GM12878 (cell line): Measurements from ENCODE around the gene OR8A1. TPM values are rescaled to one million over a fixed set of nuclear protein-coding genes. Genes with fewer than 3 reads are reported as not detected.

Experiments
- ATAC-seq: fragments of 200-7000 bp; cut with Tn5 transposase; 3 replicates; pipeline ENCODE4 v1.9.1; 2020; ENCODE audit warnings: mild to moderate bottlenecking, moderate library complexity
- BruUV-seq: library from RNA; stranded (reverse); fragments of 400-500 nt; replicated peaks from 2 replicates; lab custom pipeline; 2021; lab: Mats Ljungman, UMichigan
- CTCF ChIA-PET: fragments of 300-600 bp; sonication (Branson Sonifier 250); formaldehyde crosslinking; extraction: SDS; loops from one replicate; lab custom pipeline; 2021; ENCODE audit warnings: inconsistent platforms; lab: Yijun Ruan, JAX
- POLR2A ChIA-PET: fragments of 350-600 bp; formaldehyde crosslinking; extraction: SDS; loops from one replicate; lab custom pipeline; 2021; ENCODE audit warnings: inconsistent platforms; lab: Charles Lee
- RAD21 ChIA-PET: fragments of 300-600 bp; sonication (Branson Sonifier 250); formaldehyde crosslinking; loops from one replicate; lab custom pipeline; 2023; ENCODE audit warnings: antibody characterized with exemption; ENCODE audit not compliant: unreplicated experiment; lab: Charles Lee
- SMC1A ChIA-PET: fragments of 300-600 bp; sonication (Branson Sonifier 250); formaldehyde crosslinking; loops from one replicate; lab custom pipeline; 2023; ENCODE audit not compliant: unreplicated experiment, uncharacterized antibody; lab: Charles Lee
- DNase-seq: peaks from one replicate; pipeline ENCODE4 v3.0.0-alpha.2; 2011; ENCODE audit warnings: low read depth, low spot score
- FAIRE-seq: peaks from 3 replicates; lab custom pipeline; 2011; peaks lifted over from hg19 to GRCh38; lab: Jason Lieb, UNC
- H2AFZ ChIP-seq: 2 replicates; pipeline ENCODE4 v1.6.0; 2011; ENCODE audit warnings: low read depth, low read length, control low read depth; ENCODE audit not compliant: control insufficient read depth
- H3K27ac ChIP-seq: 2 replicates; pipeline ENCODE4 v1.5.1; 2011; ENCODE audit warnings: control low read depth; ENCODE audit not compliant: control insufficient read depth, insufficient read depth
- H3K27me3 ChIP-seq, 2 experiments: replicated peaks in 1 of 2; 2 replicates each; pipeline versions ENCODE4 v1.6.0 to v1.6.1; 2011; ENCODE audit warnings: low read length in 1 of 2; ENCODE audit not compliant: control insufficient read depth in 2 of 2, insufficient read depth in 2 of 2
- H3K36me3 ChIP-seq, 2 experiments: 2 replicates each; pipeline ENCODE4 v1.5.1; 2011; ENCODE audit warnings: low read length in 1 of 2; ENCODE audit not compliant: control insufficient read depth in 2 of 2, insufficient read depth in 2 of 2
- H3K4me1 ChIP-seq: 2 replicates; pipeline ENCODE4 v1.6.1; 2011; ENCODE audit warnings: mild to moderate bottlenecking, low read length, moderate library complexity, mixed read lengths; ENCODE audit not compliant: control insufficient read depth, insufficient read depth
- H3K4me2 ChIP-seq: 2 replicates; pipeline ENCODE4 v1.6.0; 2011; ENCODE audit warnings: control low read depth; ENCODE audit not compliant: control insufficient read depth, insufficient read depth
- H3K4me3 ChIP-seq: fragments of 200-600 bp; sonication (generic); 2 replicates; pipeline ENCODE4 v1.5.1; 2016
- H3K79me2 ChIP-seq: 2 replicates; pipeline ENCODE4 v1.6.0; 2011; ENCODE audit warnings: low read length; ENCODE audit not compliant: control insufficient read depth, insufficient read depth
- H3K9ac ChIP-seq: 2 replicates; pipeline ENCODE4 v1.8.0; 2011; ENCODE audit warnings: low read length, control low read depth, mixed read lengths; ENCODE audit not compliant: control insufficient read depth, insufficient read depth
- H3K9me3 ChIP-seq: replicated peaks from 3 replicates; pipeline ENCODE4 v1.5.1; 2011; ENCODE audit warnings: mild to moderate bottlenecking, low read length; ENCODE audit not compliant: control insufficient read depth, insufficient read depth
- H4K20me1 ChIP-seq: 2 replicates; pipeline ENCODE4 v1.6.0; 2011; ENCODE audit not compliant: control insufficient read depth, insufficient read depth
- ATF3 ChIP-seq: IDR thresholded peaks from 2 replicates; pipeline ENCODE4 v1.6.1; 2011; ENCODE audit warnings: low read depth, mild to moderate bottlenecking, low read length, moderate library complexity, borderline replicate concordance; ENCODE audit errors: extremely low read depth
- BHLHE40 ChIP-seq, 2 experiments: fragments of 450-650 bp in 1 of 2; IDR thresholded peaks; 2 replicates each; pipeline ENCODE4 v1.6.1; 2011 to 2017; ENCODE audit warnings: low read depth in 2 of 2, borderline replicate concordance in 1 of 2, improper control_type of control experiment in 1 of 2, low read length in 1 of 2, mild to moderate bottlenecking in 1 of 2
- CTCF ChIP-seq, 3 experiments: IDR thresholded peaks in 2 of 3; conservative IDR thresholded peaks in 1 of 3; 2 replicates each; pipeline ENCODE4 v1.5.1; 2011; ENCODE audit warnings: low read depth in 3 of 3, low read length in 3 of 3, mild to moderate bottlenecking in 3 of 3, control low read depth in 2 of 3, moderate library complexity in 2 of 3, inconsistent platforms in 1 of 3, mixed read lengths in 1 of 3; ENCODE audit not compliant: control insufficient read depth in 2 of 3, insufficient read depth in 1 of 3; ENCODE audit errors: extremely low read depth in 1 of 3
- HDAC6 ChIP-seq: fragments of 200-600 bp; sonication (generic); IDR thresholded peaks from one replicate; pipeline ENCODE4 v1.8.0; 2017; ENCODE audit warnings: antibody characterized with exemption; ENCODE audit not compliant: unreplicated experiment
- IKZF2 ChIP-seq, 2 experiments: fragments of 450-650 bp; IDR thresholded peaks; 2 replicates each; pipeline ENCODE4 v1.6.1; 2017; ENCODE audit warnings: mild to moderate bottlenecking in 2 of 2, moderate library complexity in 2 of 2
- MXI1 ChIP-seq: fragments of 150-350 bp; IDR thresholded peaks from 2 replicates; pipeline ENCODE4 v1.6.1; 2011; ENCODE audit warnings: low read depth, mild to moderate bottlenecking, inconsistent platforms, low read length, improper control_type of control experiment
- MYC ChIP-seq: IDR thresholded peaks from 2 replicates; pipeline ENCODE4 v1.6.1; 2011; ENCODE audit warnings: mild to moderate bottlenecking, low read length, moderate library complexity, inconsistent platforms; ENCODE audit not compliant: insufficient read depth, insufficient replicate concordance, insufficient read length, severe bottlenecking
- NFYB ChIP-seq: IDR thresholded peaks from 2 replicates; pipeline ENCODE4 v1.6.1; 2011; ENCODE audit warnings: low read depth, mild to moderate bottlenecking, low read length, improper control_type of control experiment, moderate library complexity; ENCODE audit not compliant: insufficient read depth
- RAD21 ChIP-seq: IDR thresholded peaks from 2 replicates; pipeline ENCODE4 v1.6.1; 2011; ENCODE audit warnings: mild to moderate bottlenecking, low read depth, low read length, moderate library complexity; ENCODE audit not compliant: insufficient read depth
- RAD51 ChIP-seq: fragments of 450-650 bp; IDR thresholded peaks from 2 replicates; pipeline ENCODE4 v1.6.1; 2016; ENCODE audit warnings: moderate library complexity, mild to moderate bottlenecking, inconsistent platforms
- SMC3 ChIP-seq: IDR thresholded peaks from 2 replicates; pipeline ENCODE4 v1.6.1; 2011; ENCODE audit warnings: low read length, improper control_type of control experiment, borderline replicate concordance
- SUPT20H ChIP-seq: IDR thresholded peaks from 2 replicates; pipeline ENCODE4 v1.6.1; 2011; ENCODE audit warnings: low read depth, mild to moderate bottlenecking, low read length, moderate library complexity, borderline replicate concordance; ENCODE audit not compliant: control insufficient read depth
- TAF1 ChIP-seq: IDR thresholded peaks from 2 replicates; pipeline ENCODE4 v1.6.1; 2011; ENCODE audit warnings: mild to moderate bottlenecking, low read depth, low read length, borderline replicate concordance
- TARDBP ChIP-seq: IDR thresholded peaks from 2 replicates; pipeline ENCODE4 v1.6.1; 2016; ENCODE audit warnings: borderline replicate concordance
- ZBTB11 ChIP-seq: fragments of 450-650 bp; formaldehyde crosslinking; IDR thresholded peaks from 2 replicates; pipeline ENCODE4 v1.5.0; 2022; ENCODE audit warnings: mild to moderate bottlenecking, missing genetic modification characterization
- WGBS: methylation state at CpG from one replicate; pipeline ENCODE4 v1.1.6; 2016; ENCODE audit warnings: low lambda C conversion rate; ENCODE audit not compliant: insufficient replicate concordance, insufficient coverage; ENCODE audit errors: missing lambda C conversion rate; 5-methylcytosine and 5-hydroxymethylcytosine counted together
- in situ Hi-C: fragments of 300-500 bp; cut with MboI; formaldehyde crosslinking; loops from 9 replicates; pipeline ENCODE4 v1.14.3; 2018; ENCODE audit warnings: mixed read lengths
- intact Hi-C: fragments of 100-400 bp; cut with micrococcal nuclease; formaldehyde crosslinking; loops from one replicate; pipeline ENCODE4 v1.14.2; 2022; ENCODE audit not compliant: unreplicated experiment
- polyA plus RNA-seq, 11 experiments: library from polyadenylated mRNA; depleted of rRNA in 4 of 11; unstranded in 6 of 11; stranded (reverse) in 5 of 11; fragments of >200 nt; fragmentation: Nextera tagmentation in 4 of 11; fragmentation: Illumina TruSeq in 1 of 11; extraction: Ambion mirVana in 4 of 11; extraction: Trizol in 1 of 11; gene quantifications; 1 replicate in 1 of 11; 2 replicates in 10 of 11; pipeline versions ENCODE4 v1.2.1 to v1.2.3, GENCODE V29; 2011 to 2016; ENCODE audit warnings: inconsistent platforms in 2 of 11, missing spikeins in 2 of 11, low read depth in 1 of 11
- total RNA-seq, 4 experiments: library from RNA; depleted of rRNA in 3 of 4; stranded (reverse); fragments of >200 nt in 3 of 4; fragmentation: Illumina TruSeq in 1 of 4; extraction: Trizol in 1 of 4; gene quantifications; 2 replicates each; pipeline versions ENCODE4 v1.2.1 to v1.2.3, GENCODE V29; 2013 to 2021

Gene OR8A1
- total and polyA plus RNA-seq, 10 of the 15 experiments (the other 5 are each of a cell fraction or from before 2014, with no cell fraction given), result not detected

GRCh38 chr11:124538019-124538418, 31.8 kb upstream of the OR8A1 start (continued):
- TF ChIP-seq ZBTB11 (CRISPR knock-in tag), result no peak
- TF ChIP-seq, all 136 proteins: peak for 0

GRCh38 chr11:124541204-124541603, 28.6 kb upstream of the OR8A1 start:
- BruUV-seq, result no TSS peak
- ChIA-PET POLR2A (no interaction called here), CTCF (no interaction called here), RAD21 (no interaction called here), SMC1A (no interaction called here)
- in situ Hi-C loops (no loop called here), intact Hi-C loops (no loop called here)
- no peak for DNase-seq
- Histone ChIP-seq H3K4me1 (no peaks in the 10 kb centered on the region), H3K36me3 (no peaks in the 10 kb centered on the region), H3K79me2 (no peaks in the 10 kb centered on the region), H3K4me3 (no peak overlapping the region), H2AFZ (no peak overlapping the region), H3K9ac (no peak overlapping the region), H3K9me3 (no peaks in the 10 kb centered on the region), H3K27ac (no peak overlapping the region), H4K20me1 (no peaks in the 10 kb centered on the region), H3K27me3 (no peaks in the 10 kb centered on the region), H3K4me2 (no peak overlapping the region)
- no peak for ATAC-seq
- no peak for FAIRE-seq
- 5% methylated on average over 6 of the region's 6 CpGs for WGBS
- TF ChIP-seq NFYB (no peak), ATF3 (no peak), CTCF (IDR thresholded peaks at IDR 0.05 in 2 of 3, conservative IDR thresholded peaks at IDR 0.05 in 1 of 3; ENCODE audit: control insufficient read depth in 2 of 3, extremely low read depth in 1 of 3, insufficient read depth in 1 of 3, low read depth in 3 of 3, low read length in 3 of 3) (no peak), HDAC6 (no peak), RAD51 (no peak), SMC3 (no peak), BHLHE40 (IDR thresholded peaks at IDR 0.05; ENCODE audit: borderline replicate concordance in 1 of 2, low read depth in 2 of 2, low read length in 1 of 2) (no peak), TARDBP (no peak), MYC (no peak), RAD21 (no peak), SUPT20H (no peak), TAF1 (no peak), MXI1 (no peak), IKZF2 (IDR thresholded peaks at IDR 0.05) (no peak)
